CD4-positive, alpha-beta T cell (primary cell): ENCODE measurements around the gene LRP1B. TPM values are rescaled to one million over a fixed set of nuclear protein-coding genes. Genes with fewer than 3 reads are reported as not detected.

Experiments used
- ATAC-seq: fragments of 200-7000 bp; cut with Tn5 transposase; one replicate; pipeline ENCODE4 v1.10.0; 2022; ENCODE audit warnings: mild to moderate bottlenecking; ENCODE audit not compliant: poor library complexity
- CTCF ChIA-PET: fragments of 350-600 bp; sonication (Branson Sonifier 250); formaldehyde crosslinking; loops from one replicate; lab custom pipeline; 2021; ENCODE audit warnings: antibody characterized with exemption, inconsistent platforms; lab: Charles Lee
- POLR2A ChIA-PET: fragments of 350-600 bp; sonication (Branson Sonifier 250); formaldehyde crosslinking; loops from one replicate; lab custom pipeline; 2021; ENCODE audit warnings: antibody characterized with exemption, inconsistent platforms; lab: Charles Lee
- DNase-seq, 14 experiments: peaks; one replicate each; pipeline ENCODE4 v3.0.0-alpha.2; 2013 to 2020; ENCODE audit warnings: mixed read lengths in 2 of 14
- H3K27ac ChIP-seq, 2 donors: one replicate each; pipeline versions ENCODE4 v1.5.1 to v1.7.0; 2013; ENCODE audit warnings: low read length in 2 of 2, low read depth in 1 of 2, mild to moderate bottlenecking in 1 of 2
- H3K27me3 ChIP-seq, 2 experiments: 1 replicate in 1 of 2; 2 replicates in 1 of 2; pipeline versions ENCODE4 v1.6.1 to v1.7.0; 2013; ENCODE audit warnings: low read length in 2 of 2, control low read depth in 1 of 2, mild to moderate bottlenecking in 1 of 2, moderate library complexity in 1 of 2; ENCODE audit not compliant: insufficient read depth in 2 of 2, control insufficient read depth in 1 of 2
- H3K36me3 ChIP-seq: one replicate; pipeline ENCODE4 v1.6.1; 2013; ENCODE audit warnings: low read length, control low read depth; ENCODE audit not compliant: insufficient read depth
- H3K4me1 ChIP-seq: one replicate; pipeline ENCODE4 v1.6.1; 2013; ENCODE audit warnings: low read length, control low read depth; ENCODE audit not compliant: insufficient read depth
- H3K4me3 ChIP-seq: one replicate; pipeline ENCODE4 v1.5.1; 2013; ENCODE audit warnings: mild to moderate bottlenecking, low read length, moderate library complexity
- H3K9me3 ChIP-seq, 2 experiments: 1 replicate in 1 of 2; 2 replicates in 1 of 2; pipeline versions ENCODE4 v1.6.1 to v1.7.0; 2013; ENCODE audit warnings: low read length in 2 of 2, mild to moderate bottlenecking in 2 of 2, control low read depth in 1 of 2, moderate library complexity in 1 of 2; ENCODE audit not compliant: control insufficient read depth in 1 of 2, insufficient read depth in 1 of 2
- H3K27ac Mint-ChIP-seq: one replicate; pipeline ENCODE4 v1.8.0; 2020; ENCODE audit warnings: mixed read lengths
- H3K27me3 Mint-ChIP-seq: one replicate; pipeline ENCODE4 v1.8.0; 2021; ENCODE audit warnings: mixed read lengths
- H3K36me3 Mint-ChIP-seq: one replicate; pipeline ENCODE4 v1.8.0; 2021; ENCODE audit warnings: low read depth, mixed read lengths
- H3K4me1 Mint-ChIP-seq: one replicate; pipeline ENCODE4 v1.8.0; 2021; ENCODE audit warnings: low read depth, mixed read lengths
- H3K4me3 Mint-ChIP-seq: one replicate; pipeline ENCODE4 v1.8.0; 2020; ENCODE audit warnings: mild to moderate bottlenecking, mixed read lengths
- H3K9me3 Mint-ChIP-seq: one replicate; pipeline ENCODE4 v1.8.0; 2020; ENCODE audit warnings: mixed read lengths
- CTCF ChIP-seq: fragments of 200-600 bp; IDR thresholded peaks from one replicate; pipeline ENCODE4 v1.8.0; 2022; ENCODE audit warnings: antibody characterized with exemption, mild to moderate bottlenecking
- intact Hi-C, 2 experiments: fragments of 100-400 bp; cut with DNase I in 1 of 2; cut with micrococcal nuclease in 1 of 2; formaldehyde crosslinking; loops; one replicate each; pipeline versions ENCODE4 v1.15.1 to v1.9.0; 2023 to 2025; cut with DNase I, micrococcal nuclease
- total RNA-seq, 174 experiments: library from RNA in 2 of 174; stranded (reverse) in 2 of 174; gene quantifications; one replicate each; pipeline ENCODE4 v1.2.3 and lab custom pipeline; 2021 to 2026

The LRP1B gene
- total RNA-seq, 2 experiments from 2014 or later, result not detected

GRCh38 chr2:140529706-140530105 lies 1601.1 kb downstream of the LRP1B start:
- Histone ChIP-seq H3K4me1 (no peaks in the 10 kb centered on the region), H3K9me3 (no peaks in the 10 kb centered on the region), H3K4me3 (no peak overlapping the region), H3K36me3 (no peaks in the 10 kb centered on the region), H3K27ac (no peak overlapping the region), H3K27me3 (no peaks in the 10 kb centered on the region)
- POLR2A ChIA-PET, result no interaction called here
- no peak overlapping the region for H3K4me3 Mint-ChIP-seq
- intact Hi-C loops, result no loop called here
- H3K27ac Mint-ChIP-seq, result no peak overlapping the region
- DNase-seq (no peak), ATAC-seq (no peak)
- H3K9me3 Mint-ChIP-seq, result no peaks in the 10 kb centered on the region
- no peaks in the 10 kb centered on the region for H3K36me3 Mint-ChIP-seq
- CTCF ChIA-PET, result no interaction called here
- H3K27me3 Mint-ChIP-seq, result no peaks in the 10 kb centered on the region
- TF ChIP-seq CTCF, result no peak
- H3K4me1 Mint-ChIP-seq, result no peaks in the 10 kb centered on the region

GRCh38 chr2:140528982-140529381 lies 1601.8 kb downstream of the LRP1B start:
- Histone ChIP-seq H3K36me3 (no peaks in the 10 kb centered on the region), H3K9me3 (no peaks in the 10 kb centered on the region), H3K27me3 (no peaks in the 10 kb centered on the region), H3K4me3 (no peak overlapping the region), H3K4me1 (no peaks in the 10 kb centered on the region), H3K27ac (no peak overlapping the region)
- Mint-ChIP-seq H3K36me3 (no peaks in the 10 kb centered on the region), H3K9me3 (peaks cover 6% of the 10 kb centered on the region), H3K27me3 (no peaks in the 10 kb centered on the region), H3K4me1 (no peaks in the 10 kb centered on the region), H3K27ac (no peak overlapping the region), H3K4me3 (no peak overlapping the region)
- no peak for DNase-seq
- POLR2A ChIA-PET, result no interaction called here
- no peak for TF ChIP-seq CTCF
- no peak for ATAC-seq
- intact Hi-C loops, result no loop called here
- CTCF ChIA-PET, result no interaction called here

- Mint-ChIP-seq H3K9me3 (peaks cover 6% of the 10 kb centered on the region), H3K27ac (no peak overlapping the region), H3K36me3 (no peaks in the 10 kb centered on the region), H3K27me3 (no peaks in the 10 kb centered on the region), H3K4me1 (no peaks in the 10 kb centered on the region), H3K4me3 (no peak overlapping the region)
- intact Hi-C loops, result no loop called here
- Histone ChIP-seq H3K9me3 (no peaks in the 10 kb centered on the region), H3K4me3 (no peak overlapping the region), H3K27me3 (no peaks in the 10 kb centered on the region), H3K4me1 (no peaks in the 10 kb centered on the region), H3K27ac (no peak overlapping the region), H3K36me3 (no peaks in the 10 kb centered on the region)
- ChIA-PET POLR2A (no interaction called here), CTCF (no interaction called here)
- no peak for TF ChIP-seq CTCF
- no peak for ATAC-seq
- no peak for DNase-seq
Measured at GRCh38 chr2:140526575-140526974, 1604.2 kb downstream of the LRP1B start.
